ENCODE measurements around the gene UPK1B. TPM values are rescaled to one million over a fixed set of nuclear protein-coding genes. Genes with fewer than 3 reads are reported as not detected.

UPK1B gene
- total and polyA plus RNA-seq, 3 donors from 2014 or later, result 0.50 to 2.2 (median 0.79) TPM

GRCh38 chr3:119195151-119195476 lies 21.7 kb downstream of the UPK1B start:
- WGBS, 2 donors, result 80 to 88% methylated on average over 1 of the region's 1 CpG
- DNase-seq, result no peak
- intact Hi-C loops (cut with DNase I; ENCODE audit: low total_unique reads), result no loop called here
- no peak overlapping the region for H3K27ac ChIP-seq
- H3K36me3 ChIP-seq (ENCODE audit: low read depth, missing control alignments), result no peaks in the 10 kb centered on the region
- no peaks in the 10 kb centered on the region for H3K4me1 ChIP-seq
- TF ChIP-seq POLR2A (IDR thresholded peaks at IDR 0.05), result no peak
- no peak for TF ChIP-seq CTCF (IDR thresholded peaks at IDR 0.05)
- H3K9me3 ChIP-seq, result no peaks in the 10 kb centered on the region
- no peaks in the 10 kb centered on the region for H3K27me3 ChIP-seq
- H3K4me3 ChIP-seq, result no peak overlapping the region

- DNase-seq, result no peak
- no peak for TF ChIP-seq CTCF (IDR thresholded peaks at IDR 0.05)
- TF ChIP-seq POLR2A (IDR thresholded peaks at IDR 0.05), result no peak
- intact Hi-C loops (cut with DNase I; ENCODE audit: low total_unique reads), result no loop called here
- H3K9me3 ChIP-seq, result no peaks in the 10 kb centered on the region
- no peaks in the 10 kb centered on the region for H3K4me1 ChIP-seq
- no peak overlapping the region for H3K27ac ChIP-seq
- H3K4me3 ChIP-seq, result no peak overlapping the region
- no peaks in the 10 kb centered on the region for H3K36me3 ChIP-seq (ENCODE audit: low read depth, missing control alignments)
- no peaks in the 10 kb centered on the region for H3K27me3 ChIP-seq
- WGBS, 2 donors, result 88 to 97% methylated on average over 1 of the region's 1 CpG
These were observed 22.5 kb downstream of the UPK1B start for GRCh38 chr3:119195911-119196310.

GRCh38 chr3:119205209-119205608 lies 31.8 kb downstream of the UPK1B start:
- H3K4me1 ChIP-seq, result no peaks in the 10 kb centered on the region
- TF ChIP-seq POLR2A (IDR thresholded peaks at IDR 0.05) (no peak), CTCF (IDR thresholded peaks at IDR 0.05) (no peak)
- no peak overlapping the region for H3K4me3 ChIP-seq
- H3K9me3 ChIP-seq, result no peaks in the 10 kb centered on the region
- DNase-seq, result no peak
- WGBS, 2 donors, result 49 to 56% methylated on average over 8 of the region's 8 CpGs
- intact Hi-C loops (cut with DNase I; ENCODE audit: low total_unique reads), result no loop called here
- H3K36me3 ChIP-seq (ENCODE audit: low read depth, missing control alignments), result no peaks in the 10 kb centered on the region
- no peak overlapping the region for H3K27ac ChIP-seq
- H3K27me3 ChIP-seq, result no peaks in the 10 kb centered on the region

GRCh38 chr3:119205685-119206084 lies 32.3 kb downstream of the UPK1B start:
- Histone ChIP-seq H3K27me3 (no peaks in the 10 kb centered on the region), H3K4me3 (no peak overlapping the region), H3K9me3 (no peaks in the 10 kb centered on the region), H3K4me1 (no peaks in the 10 kb centered on the region), H3K27ac (no peak overlapping the region), H3K36me3 (ENCODE audit: low read depth, missing control alignments) (no peaks in the 10 kb centered on the region)
- intact Hi-C loops (cut with DNase I; ENCODE audit: low total_unique reads), result no loop called here
- DNase-seq, result no peak
- TF ChIP-seq POLR2A (IDR thresholded peaks at IDR 0.05), result no peak
- WGBS, 2 donors, result 66 to 73% methylated on average over 5 of the region's 5 CpGs

- H3K27me3 ChIP-seq, result no peaks in the 10 kb centered on the region
- no peak overlapping the region for H3K27ac ChIP-seq
- whole genome bisulfite sequencing, 2 donors, result 85 to 91% methylated on average over 4 of the region's 4 CpGs
- TF ChIP-seq CTCF (IDR thresholded peaks at IDR 0.05) (no peak), POLR2A (IDR thresholded peaks at IDR 0.05) (no peak)
- intact Hi-C loops (cut with DNase I; ENCODE audit: low total_unique reads), result no loop called here
- H3K36me3 ChIP-seq (ENCODE audit: low read depth, missing control alignments), result no peaks in the 10 kb centered on the region
- no peaks in the 10 kb centered on the region for H3K9me3 ChIP-seq
- no peak for DNase-seq
- no peak overlapping the region for H3K4me3 ChIP-seq
- H3K4me1 ChIP-seq, result no peaks in the 10 kb centered on the region
These were observed 33.5 kb downstream of the UPK1B start for GRCh38 chr3:119206611-119207511.

Measured in testis (tissue), 3 donors.